Nephron progenitor cell (in vitro differentiated cells): ENCODE measurements around the gene ZNF202.

Experiments
- DNase-seq: peaks from one replicate; pipeline ENCODE4 v3.0.0; 2021
- H3K27ac Mint-ChIP-seq: 2 replicates; pipeline ENCODE4 v1.8.0; 2021; ENCODE audit warnings: mild to moderate bottlenecking, moderate library complexity, mixed read lengths
- H3K27me3 Mint-ChIP-seq: 2 replicates; pipeline ENCODE4 v1.8.0; 2021; ENCODE audit warnings: mild to moderate bottlenecking, low read depth, mixed read lengths; ENCODE audit not compliant: poor library complexity
- H3K36me3 Mint-ChIP-seq: 2 replicates; pipeline ENCODE4 v1.8.0; 2021; ENCODE audit warnings: low read depth, mixed read lengths
- H3K4me1 Mint-ChIP-seq: 2 replicates; pipeline ENCODE4 v1.8.0; 2021; ENCODE audit warnings: mixed read lengths
- H3K4me3 Mint-ChIP-seq: 2 replicates; pipeline ENCODE4 v1.8.0; 2021; ENCODE audit warnings: mild to moderate bottlenecking, moderate library complexity, mixed read lengths
- H3K9me3 Mint-ChIP-seq: 2 replicates; pipeline ENCODE4 v1.8.0; 2021; ENCODE audit warnings: mild to moderate bottlenecking, moderate library complexity, mixed read lengths
- CTCF ChIP-seq: fragments of 200-600 bp; sonication (generic); IDR thresholded peaks from 2 replicates; pipeline ENCODE4 v1.5.0; 2021; ENCODE audit warnings: antibody characterized with exemption

Gene ZNF202

GRCh38 chr11:123741159-123742030 is at the start of gene ZNF202:
Gene ZNF202, minus strand, starts transcription at chr11:123741660. Its CDS starts 10,772 bp downstream, at chr11:123730888.
- peak; percentile 11 for TF ChIP-seq CTCF
- peaks cover 31% of the 10 kb centered on the region for H3K36me3 Mint-ChIP-seq
- peaks cover 30% of the 10 kb centered on the region for H3K4me1 Mint-ChIP-seq
- H3K9me3 Mint-ChIP-seq: peaks cover 24% of the 10 kb centered on the region
- peak within 1 kb of the TSS; percentile 74 for H3K27ac Mint-ChIP-seq
- DNase-seq: peak; percentile 93
- H3K4me3 Mint-ChIP-seq: peak within 1 kb of the TSS; percentile 86
- H3K27me3 Mint-ChIP-seq: peaks cover 2% of the 10 kb centered on the region

- DNase-seq: no peak
- no peak for TF ChIP-seq CTCF
- Mint-ChIP-seq H3K4me1 (peaks cover 8% of the 10 kb centered on the region), H3K27ac (no peak overlapping the region), H3K36me3 (no peaks in the 10 kb centered on the region), H3K27me3 (no peaks in the 10 kb centered on the region), H3K4me3 (no peak overlapping the region), H3K9me3 (peaks cover 16% of the 10 kb centered on the region)
These were observed 42.1 kb upstream of the ZNF202 start for GRCh38 chr11:123783536-123783935.

GRCh38 chr11:123778511-123778910 is 37.1 kb upstream of the ZNF202 start:
- no peaks in the 10 kb centered on the region for H3K36me3 Mint-ChIP-seq
- no peaks in the 10 kb centered on the region for H3K27me3 Mint-ChIP-seq
- H3K4me1 Mint-ChIP-seq: peaks cover under 1% of the 10 kb centered on the region
- H3K4me3 Mint-ChIP-seq: no peak overlapping the region
- peaks cover 14% of the 10 kb centered on the region for H3K9me3 Mint-ChIP-seq
- H3K27ac Mint-ChIP-seq: no peak overlapping the region
- no peak for DNase-seq
- TF ChIP-seq CTCF: no peak

- no peak for TF ChIP-seq CTCF
- no peaks in the 10 kb centered on the region for H3K36me3 Mint-ChIP-seq
- H3K27me3 Mint-ChIP-seq: peaks cover 2% of the 10 kb centered on the region
- DNase-seq: no peak
- H3K4me3 Mint-ChIP-seq: no peak overlapping the region
- no peaks in the 10 kb centered on the region for H3K4me1 Mint-ChIP-seq
- H3K9me3 Mint-ChIP-seq: peaks cover 14% of the 10 kb centered on the region
- H3K27ac Mint-ChIP-seq: no peak overlapping the region
These were observed 34.5 kb upstream of the ZNF202 start for GRCh38 chr11:123775715-123776549.

- Mint-ChIP-seq H3K9me3 (peaks cover 14% of the 10 kb centered on the region), H3K27me3 (peaks cover 2% of the 10 kb centered on the region), H3K4me1 (no peaks in the 10 kb centered on the region), H3K27ac (no peak overlapping the region), H3K36me3 (no peaks in the 10 kb centered on the region), H3K4me3 (no peak overlapping the region)
- no peak for TF ChIP-seq CTCF
- DNase-seq: no peak
These were observed 33.8 kb upstream of the ZNF202 start for GRCh38 chr11:123775289-123775688.
